Sigmoid colon (tissue), 4 donors: ENCODE results near the gene DCD.

Experiments used
- EP300 ChIP-seq, 4 donors: sonication (generic); formaldehyde crosslinking; IDR thresholded peaks; one replicate each; pipeline ENCODE4 v1.6.1; 2017; ENCODE audit warnings: antibody characterized with exemption in 4 of 4
- POLR2A ChIP-seq, 2 donors: fragments of 450-650 bp; IDR thresholded peaks; one replicate each; pipeline ENCODE4 v1.6.1; 2016; ENCODE audit warnings: antibody characterized with exemption in 2 of 2, mild to moderate bottlenecking in 2 of 2, moderate library complexity in 2 of 2
- POLR2AphosphoS5 ChIP-seq, 4 donors: sonication (generic); formaldehyde crosslinking; IDR thresholded peaks; one replicate each; pipeline ENCODE4 v1.6.1; 2017; ENCODE audit warnings: antibody characterized with exemption in 4 of 4
- TF ChIP-seq, protein P1 (sequence below), 4 experiments: fragments of 450-650 bp in 3 of 4; fragments of 200-600 bp in 1 of 4; IDR thresholded peaks; one replicate each; pipeline ENCODE4 v1.5.1; 2016 to 2019; ENCODE audit warnings: antibody characterized with exemption in 4 of 4, mild to moderate bottlenecking in 3 of 4, moderate library complexity in 2 of 4

DNA sequence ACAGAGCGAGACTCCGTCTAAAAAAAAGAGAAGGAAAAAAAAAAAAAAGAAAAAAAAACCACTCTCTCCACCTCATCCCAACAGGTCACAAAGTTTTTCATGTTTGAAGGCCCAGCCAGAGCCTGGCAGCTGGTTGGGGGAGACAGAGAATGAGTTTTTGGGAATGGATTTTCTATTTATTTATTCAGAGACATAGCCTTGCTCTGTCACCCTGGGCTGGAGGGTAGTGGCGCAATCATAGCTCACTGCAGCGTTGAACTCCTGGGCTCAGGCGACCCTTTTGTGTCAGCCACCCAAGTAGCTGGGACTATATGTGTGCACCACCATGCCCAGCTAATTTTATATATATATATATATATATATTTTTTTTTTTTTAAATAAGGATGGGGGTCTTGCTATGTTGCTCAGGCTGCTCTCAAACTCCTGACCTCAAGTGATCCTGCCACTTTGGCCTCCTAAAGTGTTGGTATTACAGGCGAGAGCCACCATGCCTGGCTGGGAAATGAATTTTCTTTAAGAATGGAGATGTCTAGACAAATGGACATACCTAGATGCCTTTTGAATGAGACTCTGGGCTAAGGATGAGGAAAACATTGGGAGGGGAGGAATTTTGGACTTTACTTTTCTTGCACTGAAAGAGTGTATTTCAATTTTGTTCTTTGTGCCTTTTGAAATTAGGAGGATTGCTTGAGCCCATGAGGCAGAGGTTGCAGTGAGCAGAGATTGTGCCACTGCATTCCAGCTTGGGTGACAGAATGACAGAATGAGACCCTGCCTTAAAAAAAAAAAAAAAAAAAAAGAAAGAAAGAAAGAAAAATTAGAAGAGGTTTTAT lies 42.8 kb downstream of the DCD start:
- TF ChIP-seq, protein P1, sequence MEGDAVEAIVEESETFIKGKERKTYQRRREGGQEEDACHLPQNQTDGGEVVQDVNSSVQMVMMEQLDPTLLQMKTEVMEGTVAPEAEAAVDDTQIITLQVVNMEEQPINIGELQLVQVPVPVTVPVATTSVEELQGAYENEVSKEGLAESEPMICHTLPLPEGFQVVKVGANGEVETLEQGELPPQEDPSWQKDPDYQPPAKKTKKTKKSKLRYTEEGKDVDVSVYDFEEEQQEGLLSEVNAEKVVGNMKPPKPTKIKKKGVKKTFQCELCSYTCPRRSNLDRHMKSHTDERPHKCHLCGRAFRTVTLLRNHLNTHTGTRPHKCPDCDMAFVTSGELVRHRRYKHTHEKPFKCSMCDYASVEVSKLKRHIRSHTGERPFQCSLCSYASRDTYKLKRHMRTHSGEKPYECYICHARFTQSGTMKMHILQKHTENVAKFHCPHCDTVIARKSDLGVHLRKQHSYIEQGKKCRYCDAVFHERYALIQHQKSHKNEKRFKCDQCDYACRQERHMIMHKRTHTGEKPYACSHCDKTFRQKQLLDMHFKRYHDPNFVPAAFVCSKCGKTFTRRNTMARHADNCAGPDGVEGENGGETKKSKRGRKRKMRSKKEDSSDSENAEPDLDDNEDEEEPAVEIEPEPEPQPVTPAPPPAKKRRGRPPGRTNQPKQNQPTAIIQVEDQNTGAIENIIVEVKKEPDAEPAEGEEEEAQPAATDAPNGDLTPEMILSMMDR (IDR thresholded peaks at IDR 0.05), result no peak
- no peak for TF ChIP-seq POLR2A (IDR thresholded peaks at IDR 0.05)
- no peak for TF ChIP-seq POLR2AphosphoS5 (IDR thresholded peaks at IDR 0.05)
- TF ChIP-seq EP300 (IDR thresholded peaks at IDR 0.05), result no peak
